Stomach (tissue), 4 donors: ENCODE results near the gene GPX7.

Source experiments
- CTCF ChIP-seq, 7 experiments: fragments of 450-650 bp in 4 of 7; fragments of 200-600 bp in 3 of 7; sonication (generic) in 3 of 7; IDR thresholded peaks; one replicate each; pipeline ENCODE4 v1.5.1; 2016 to 2019; ENCODE audit warnings: antibody characterized with exemption in 7 of 7, control low read depth in 2 of 7, mild to moderate bottlenecking in 1 of 7
- POLR2A ChIP-seq, 4 donors: fragments of 450-650 bp; IDR thresholded peaks; one replicate each; pipeline ENCODE4 v1.6.1; 2016; ENCODE audit warnings: antibody characterized with exemption in 4 of 4, control low read depth in 2 of 4, mild to moderate bottlenecking in 1 of 4, moderate library complexity in 1 of 4

GRCh38 chr1:52604063-52604770 lies 2.0 kb downstream of the GPX7 start:
- no peak for TF ChIP-seq CTCF (IDR thresholded peaks at IDR 0.05)
- TF ChIP-seq POLR2A (IDR thresholded peaks at IDR 0.05), result no peak
